Brain microvascular endothelial cell (primary cell): ENCODE results near the gene FARS2.

Experiments
- DNase-seq: peaks from one replicate; pipeline ENCODE4 v3.0.0-alpha.2; 2020
- H3K27ac ChIP-seq: fragments of 250-450 bp; sonication (Bioruptor Pico); 2 replicates; pipeline ENCODE4 v1.5.1; 2020; ENCODE audit warnings: mild to moderate bottlenecking, moderate library complexity
- H3K27me3 ChIP-seq: fragments of 250-450 bp; sonication (Bioruptor Pico); replicated peaks from 2 replicates; pipeline ENCODE4 v1.5.1; 2020; ENCODE audit warnings: mild to moderate bottlenecking
- H3K36me3 ChIP-seq: fragments of 250-450 bp; sonication (Bioruptor Pico); replicated peaks from 2 replicates; pipeline ENCODE4 v1.5.1; 2020; ENCODE audit warnings: mild to moderate bottlenecking
- H3K4me3 ChIP-seq: 2 replicates; pipeline ENCODE4 v1.5.1; 2011; ENCODE audit warnings: low read depth, mild to moderate bottlenecking, control low read depth, low read length, moderate library complexity
- CTCF ChIP-seq: IDR thresholded peaks from 2 replicates; pipeline ENCODE4 v1.5.1; 2011; ENCODE audit warnings: low read depth, mild to moderate bottlenecking, moderate library complexity, low read length, control low read depth, inconsistent platforms; ENCODE audit errors: missing control alignments
- in situ Hi-C: cut with HindIII; loops from 2 replicates; pipeline ENCODE4 v1.10.0; 2017; ENCODE audit warnings: low sequenced_read_pairs, low pct_ligation_motif_present

Gene FARS2

GRCh38 chr6:5764401-5764955 lies 503.2 kb downstream of the FARS2 start:
- H3K4me3 ChIP-seq, result no peak overlapping the region
- peak; percentile 23 for DNase-seq
- H3K27ac ChIP-seq, result no peak overlapping the region
- in situ Hi-C loops, result no loop called here
- no peaks in the 10 kb centered on the region for H3K27me3 ChIP-seq
- no peaks in the 10 kb centered on the region for H3K36me3 ChIP-seq
- TF ChIP-seq CTCF, result no peak

GRCh38 chr6:5765141-5765760 lies 503.9 kb downstream of the FARS2 start:
- Histone ChIP-seq H3K27ac (no peak overlapping the region), H3K4me3 (no peak overlapping the region), H3K36me3 (no peaks in the 10 kb centered on the region), H3K27me3 (no peaks in the 10 kb centered on the region)
- in situ Hi-C loops, result no loop called here
- DNase-seq, result no peak
- no peak for TF ChIP-seq CTCF

GRCh38 chr6:5766260-5766659 lies 504.9 kb downstream of the FARS2 start:
- peak; percentile 66 for TF ChIP-seq CTCF
- DNase-seq, result no peak
- H3K27me3 ChIP-seq, result no peaks in the 10 kb centered on the region
- H3K27ac ChIP-seq, result no peak overlapping the region
- H3K36me3 ChIP-seq, result no peaks in the 10 kb centered on the region
- H3K4me3 ChIP-seq, result no peak overlapping the region
- in situ Hi-C loops, result no loop called here

GRCh38 chr6:5767471-5767870 lies 506.2 kb downstream of the FARS2 start:
- no peak for DNase-seq
- in situ Hi-C loops, result no loop called here

GRCh38 chr6:5771211-5771610 lies 509.9 kb downstream of the FARS2 start:
- no peak for DNase-seq
- Histone ChIP-seq H3K27ac (no peak overlapping the region), H3K27me3 (no peaks in the 10 kb centered on the region), H3K36me3 (no peaks in the 10 kb centered on the region), H3K4me3 (no peak overlapping the region)
- in situ Hi-C loops, result no loop called here
- no peak for TF ChIP-seq CTCF

More at GRCh38 chr6:5767471-5767870, 506.2 kb downstream of the FARS2 start:
- H3K4me3 ChIP-seq, result no peak overlapping the region
- H3K36me3 ChIP-seq, result no peaks in the 10 kb centered on the region
- no peak for TF ChIP-seq CTCF
- H3K27ac ChIP-seq, result no peak overlapping the region
- H3K27me3 ChIP-seq, result no peaks in the 10 kb centered on the region

GRCh38 chr6:5771759-5772390 lies 510.6 kb downstream of the FARS2 start:
- TF ChIP-seq CTCF, result no peak
- no peaks in the 10 kb centered on the region for H3K36me3 ChIP-seq
- in situ Hi-C loops, result no loop called here
- no peak overlapping the region for H3K27ac ChIP-seq
- H3K27me3 ChIP-seq, result no peaks in the 10 kb centered on the region
- DNase-seq, result no peak
- no peak overlapping the region for H3K4me3 ChIP-seq
